ENCODE results near the gene ARHGAP30.

ARHGAP30 gene

DNA sequence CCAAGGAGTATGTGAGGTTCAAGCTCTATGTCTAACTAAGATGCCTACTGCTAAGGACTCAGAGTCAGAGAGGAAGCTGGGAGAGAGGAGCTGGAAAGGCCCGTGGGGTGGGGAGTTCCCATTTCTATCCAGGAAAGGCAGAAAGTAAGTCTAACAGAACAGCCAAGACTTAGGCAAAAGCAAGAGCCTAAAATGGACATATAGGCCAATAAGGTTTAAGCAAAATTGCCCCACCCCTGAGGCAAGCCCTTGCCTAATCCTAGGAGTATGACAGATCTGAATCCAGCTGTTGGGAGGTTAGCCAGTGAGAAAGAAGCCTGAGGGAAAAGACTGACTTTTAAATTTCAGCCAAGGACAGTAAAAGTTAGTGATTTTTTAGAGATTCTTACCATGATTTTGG, 26.8 kb upstream of the ARHGAP30 start:
- no peak for TF ChIP-seq CTCF (IDR thresholded peaks at IDR 0.05; ENCODE audit: borderline replicate concordance, insufficient read depth, low read depth, low read length)

GRCh38 chr1:161096015-161096414, 26.3 kb upstream of the ARHGAP30 start:
- TF ChIP-seq CTCF (IDR thresholded peaks at IDR 0.05; ENCODE audit: borderline replicate concordance, insufficient read depth, low read depth, low read length), result no peak
- no peak overlapping the region for H3K4me3 ChIP-seq (ENCODE audit: low read depth, low read length)

More for the DNA sequence above, 26.8 kb upstream of the ARHGAP30 start:
- H3K4me3 ChIP-seq (ENCODE audit: low read depth, low read length), result no peak overlapping the region

GRCh38 chr1:161095230-161095629, 25.5 kb upstream of the ARHGAP30 start:
- no peak for TF ChIP-seq CTCF (IDR thresholded peaks at IDR 0.05; ENCODE audit: borderline replicate concordance, insufficient read depth, low read depth, low read length)
- H3K4me3 ChIP-seq (ENCODE audit: low read depth, low read length), result no peak overlapping the region

DNA sequence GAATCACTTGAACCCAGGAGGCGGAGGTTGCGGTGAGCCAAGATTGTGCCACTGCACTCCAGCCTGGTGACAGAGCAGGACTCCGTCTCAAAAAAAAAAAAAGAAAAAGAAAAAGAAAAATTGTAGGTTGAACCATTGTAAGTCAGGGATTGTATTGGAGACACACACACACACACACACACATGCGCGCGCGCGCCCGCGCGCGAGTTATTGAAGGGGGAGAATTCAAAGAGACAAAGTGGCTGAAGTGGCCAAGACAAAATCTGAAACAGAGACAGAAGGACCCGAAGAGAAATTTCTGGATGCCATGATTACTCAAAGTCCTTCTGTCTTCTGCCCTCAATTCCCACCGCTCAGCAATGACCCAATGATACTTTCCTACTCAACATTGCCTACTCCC, 24.8 kb upstream of the ARHGAP30 start:
- H3K4me3 ChIP-seq (ENCODE audit: low read depth, low read length), result no peak overlapping the region
- no peak for TF ChIP-seq CTCF (IDR thresholded peaks at IDR 0.05; ENCODE audit: borderline replicate concordance, insufficient read depth, low read depth, low read length)

DNA sequence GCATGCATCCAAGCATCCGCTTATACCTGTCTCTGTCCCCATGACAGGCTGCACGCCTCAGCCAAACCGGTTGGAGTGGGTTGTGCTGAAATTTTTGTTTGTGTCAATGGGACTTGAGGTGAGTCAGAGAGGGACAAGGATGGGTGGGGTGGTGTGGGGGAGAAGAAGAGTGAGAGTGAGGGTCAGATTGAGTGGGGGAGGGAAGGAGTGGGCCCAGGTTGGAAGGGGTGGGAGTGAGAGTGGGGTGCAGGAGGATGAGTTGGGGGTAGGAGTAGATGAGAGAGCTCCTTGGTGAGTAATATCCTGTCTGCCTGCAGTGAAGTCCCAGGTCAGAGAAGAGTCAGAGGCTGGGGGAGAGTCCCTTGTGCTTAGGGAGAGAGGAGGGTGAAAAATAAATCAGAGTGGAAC, 22.9 kb upstream of the ARHGAP30 start:
- no peak overlapping the region for H3K4me3 ChIP-seq (ENCODE audit: low read depth, low read length)
- TF ChIP-seq CTCF (IDR thresholded peaks at IDR 0.05; ENCODE audit: borderline replicate concordance, insufficient read depth, low read depth, low read length), result no peak

DNA sequence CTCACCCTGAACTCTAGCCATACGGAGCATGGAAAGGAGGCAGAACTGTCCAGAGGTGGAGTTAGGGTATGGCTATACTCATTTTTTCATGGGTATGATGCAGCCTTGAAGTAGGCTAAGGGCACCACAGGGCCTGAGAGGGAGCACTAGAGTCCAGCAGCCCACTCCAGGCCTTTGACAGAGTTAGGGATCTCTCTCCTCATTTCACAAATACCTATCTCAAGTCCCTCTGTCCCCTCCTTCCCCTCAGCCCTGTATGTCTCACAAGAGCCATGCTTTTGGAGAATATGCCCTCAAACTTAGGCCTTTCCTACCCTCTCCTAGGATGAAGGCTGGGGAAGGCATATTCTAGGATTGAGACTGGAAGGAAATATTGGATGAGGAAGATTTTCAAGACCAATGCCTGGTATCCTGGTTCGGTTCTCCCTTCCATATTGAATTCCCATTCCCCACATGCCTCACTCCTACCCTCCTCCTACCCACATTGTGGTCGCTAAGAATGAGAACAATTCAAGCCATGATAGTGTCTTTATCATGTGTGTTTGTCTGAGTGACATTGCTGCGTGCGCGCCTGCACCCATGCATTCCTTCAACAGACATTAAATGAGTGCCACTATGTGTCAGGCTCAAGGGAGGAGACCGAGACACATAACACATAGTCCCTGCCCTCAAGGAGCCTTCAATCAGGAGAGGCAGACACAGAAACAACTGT, 22.3 kb upstream of the ARHGAP30 start:
- TF ChIP-seq CTCF (IDR thresholded peaks at IDR 0.05; ENCODE audit: borderline replicate concordance, insufficient read depth, low read depth, low read length), result no peak

GRCh38 chr1:161091093-161091492, 21.4 kb upstream of the ARHGAP30 start:
- H3K4me3 ChIP-seq (ENCODE audit: low read depth, low read length), result no peak overlapping the region

More for the DNA sequence above, 22.3 kb upstream of the ARHGAP30 start:
- H3K4me3 ChIP-seq (ENCODE audit: low read depth, low read length), result no peak overlapping the region

More at GRCh38 chr1:161091093-161091492, 21.4 kb upstream of the ARHGAP30 start:
- TF ChIP-seq CTCF (IDR thresholded peaks at IDR 0.05; ENCODE audit: borderline replicate concordance, insufficient read depth, low read depth, low read length), result no peak
